WERI-Rb-1 (cell line): Measurements from ENCODE around the gene ATP6V0A1.
A peak's percentile ranks its signal among the peaks of the same experiment; 100 is the strongest.

Source experiments
- DNase-seq: peaks from one replicate; pipeline ENCODE4 v3.0.0-alpha.2; 2020
- H3K27ac ChIP-seq: fragments of 250-450 bp; sonication (Bioruptor Pico); 2 replicates; pipeline ENCODE4 v1.5.1; 2020; ENCODE audit warnings: mild to moderate bottlenecking, moderate library complexity
- H3K27me3 ChIP-seq: fragments of 250-450 bp; sonication (Bioruptor Pico); 2 replicates; pipeline ENCODE4 v1.5.1; 2021; ENCODE audit warnings: mild to moderate bottlenecking, low read depth, moderate library complexity; ENCODE audit not compliant: insufficient read depth, severe bottlenecking
- H3K36me3 ChIP-seq: fragments of 250-450 bp; sonication (Bioruptor Pico); 2 replicates; pipeline ENCODE4 v1.5.1; 2020; ENCODE audit warnings: mild to moderate bottlenecking, moderate library complexity
- H3K4me3 ChIP-seq: 2 replicates; pipeline ENCODE4 v1.5.1; 2011; ENCODE audit warnings: low read depth, mild to moderate bottlenecking, control low read depth, low read length
- H3K9me3 ChIP-seq: fragments of 250-450 bp; sonication (Bioruptor Pico); 2 replicates; pipeline ENCODE4 v1.5.1; 2021; ENCODE audit warnings: mild to moderate bottlenecking, moderate library complexity; ENCODE audit not compliant: severe bottlenecking
- TF ChIP-seq, protein P1 (sequence below): IDR thresholded peaks from 2 replicates; pipeline ENCODE4 v1.5.1; 2011; ENCODE audit warnings: low read depth, mild to moderate bottlenecking, control low read depth, inconsistent platforms, low read length

ATP6V0A1 gene

GRCh38 chr17:42564815-42565522, 106.3 kb downstream of the ATP6V0A1 start:
- peaks cover 66% of the 10 kb centered on the region for H3K36me3 ChIP-seq
- TF ChIP-seq, protein P1, sequence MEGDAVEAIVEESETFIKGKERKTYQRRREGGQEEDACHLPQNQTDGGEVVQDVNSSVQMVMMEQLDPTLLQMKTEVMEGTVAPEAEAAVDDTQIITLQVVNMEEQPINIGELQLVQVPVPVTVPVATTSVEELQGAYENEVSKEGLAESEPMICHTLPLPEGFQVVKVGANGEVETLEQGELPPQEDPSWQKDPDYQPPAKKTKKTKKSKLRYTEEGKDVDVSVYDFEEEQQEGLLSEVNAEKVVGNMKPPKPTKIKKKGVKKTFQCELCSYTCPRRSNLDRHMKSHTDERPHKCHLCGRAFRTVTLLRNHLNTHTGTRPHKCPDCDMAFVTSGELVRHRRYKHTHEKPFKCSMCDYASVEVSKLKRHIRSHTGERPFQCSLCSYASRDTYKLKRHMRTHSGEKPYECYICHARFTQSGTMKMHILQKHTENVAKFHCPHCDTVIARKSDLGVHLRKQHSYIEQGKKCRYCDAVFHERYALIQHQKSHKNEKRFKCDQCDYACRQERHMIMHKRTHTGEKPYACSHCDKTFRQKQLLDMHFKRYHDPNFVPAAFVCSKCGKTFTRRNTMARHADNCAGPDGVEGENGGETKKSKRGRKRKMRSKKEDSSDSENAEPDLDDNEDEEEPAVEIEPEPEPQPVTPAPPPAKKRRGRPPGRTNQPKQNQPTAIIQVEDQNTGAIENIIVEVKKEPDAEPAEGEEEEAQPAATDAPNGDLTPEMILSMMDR = no peak
- no peak overlapping the region for H3K27ac ChIP-seq
- H3K9me3 ChIP-seq = no peaks in the 10 kb centered on the region
- H3K27me3 ChIP-seq = no peaks in the 10 kb centered on the region
- no peak overlapping the region for H3K4me3 ChIP-seq
- no peak for DNase-seq

DNA sequence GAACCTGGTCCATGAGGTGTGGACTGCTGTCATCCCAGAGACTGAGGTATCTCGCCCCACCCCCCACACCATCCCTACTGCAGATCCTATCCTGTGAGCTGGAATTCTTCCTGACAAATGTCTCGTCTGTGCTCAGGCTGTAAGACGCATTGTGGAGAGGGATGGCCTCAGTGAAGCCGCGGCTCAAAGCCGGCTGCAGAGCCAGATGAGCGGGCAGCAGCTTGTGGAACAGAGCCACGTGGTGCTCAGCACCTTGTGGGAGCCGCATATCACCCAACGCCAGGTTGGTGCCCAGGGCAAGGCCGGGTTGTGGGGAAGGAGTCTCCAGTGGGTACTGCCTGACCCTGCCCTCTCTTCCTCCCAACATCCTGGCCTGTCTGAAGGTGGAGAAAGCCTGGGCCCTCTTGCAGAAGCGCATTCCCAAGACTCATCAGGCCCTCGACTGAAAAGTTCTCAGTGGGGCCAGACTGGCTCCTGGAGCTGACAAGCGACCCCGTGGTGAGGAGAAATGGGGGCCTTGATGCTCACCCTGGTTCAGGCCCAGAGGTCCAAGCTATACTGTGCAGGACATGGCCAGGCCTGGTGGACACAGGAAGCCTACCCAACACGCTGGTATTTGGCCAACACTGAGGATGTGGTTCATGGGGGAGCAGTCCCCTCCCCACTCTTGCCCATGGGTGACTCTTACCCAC, 107.0 kb downstream of the ATP6V0A1 start:
- Histone ChIP-seq H3K27ac (no peak overlapping the region; the same call in 1 of the 2 replicates), H3K27me3 (no peaks in the 10 kb centered on the region), H3K36me3 (peaks cover 73% of the 10 kb centered on the region), H3K4me3 (no peak overlapping the region), H3K9me3 (no peaks in the 10 kb centered on the region)
- DNase-seq = no peak
- TF ChIP-seq, protein P1 = no peak

GRCh38 chr17:42566215-42566882, 107.7 kb downstream of the ATP6V0A1 start:
- TF ChIP-seq, protein P1 = no peak
- Histone ChIP-seq H3K36me3 (peaks cover 80% of the 10 kb centered on the region), H3K4me3 (peak overlapping the region; percentile 85), H3K9me3 (no peaks in the 10 kb centered on the region), H3K27me3 (no peaks in the 10 kb centered on the region), H3K27ac (peak overlapping the region; percentile 85)
- DNase-seq = peak; percentile 42

GRCh38 chr17:42566883-42567573, 108.3 kb downstream of the ATP6V0A1 start, which contains the start of gene MLX:
TSS of gene MLX (plus strand) at chr17:42567100. CDS start at chr17:42567125, 25 bp downstream.
- Histone ChIP-seq H3K36me3 (peaks cover 86% of the 10 kb centered on the region), H3K27ac (peak within 1 kb of the TSS; percentile 85), H3K4me3 (peak within 1 kb of the TSS; percentile 85), H3K9me3 (no peaks in the 10 kb centered on the region), H3K27me3 (no peaks in the 10 kb centered on the region)
- peak; percentile 98 for DNase-seq
- TF ChIP-seq, protein P1 = no peak

DNA sequence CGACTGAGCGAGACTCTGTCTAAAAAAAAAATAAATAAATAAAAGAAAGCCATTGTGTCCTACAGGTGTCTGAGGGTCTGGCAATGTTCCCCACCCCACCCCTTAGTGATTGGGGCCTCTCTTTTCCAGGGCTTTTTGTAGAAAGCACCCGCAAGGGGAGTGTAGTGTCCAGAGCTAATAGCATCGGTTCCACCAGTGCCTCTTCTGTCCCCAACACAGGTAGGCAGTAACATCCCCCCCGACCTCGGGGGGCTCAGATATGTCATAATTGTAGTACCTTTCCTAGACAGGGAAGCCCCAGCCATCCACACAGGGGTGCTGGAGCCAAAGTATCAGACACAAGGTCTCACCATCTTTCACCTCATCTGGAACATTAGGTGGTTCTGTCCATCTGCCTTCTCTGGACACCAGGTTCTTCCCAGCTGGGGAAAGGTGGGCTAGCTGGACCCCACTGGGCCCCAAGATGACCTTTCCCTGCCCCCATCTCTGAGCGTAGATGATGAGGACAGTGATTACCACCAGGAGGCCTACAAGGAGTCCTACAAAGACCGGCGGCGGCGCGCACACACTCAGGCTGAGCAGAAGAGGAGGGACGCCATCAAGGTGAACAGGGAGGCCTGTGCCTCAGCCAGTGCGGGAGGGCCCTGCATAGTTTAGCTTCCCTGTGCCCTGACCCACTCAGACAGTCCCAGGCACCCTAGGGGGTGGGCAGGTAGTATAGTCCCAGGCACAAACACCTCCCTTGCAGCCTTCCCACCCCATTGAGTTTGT, 109.8 kb downstream of the ATP6V0A1 start:
- Histone ChIP-seq H3K9me3 (no peaks in the 10 kb centered on the region), H3K36me3 (peaks cover 95% of the 10 kb centered on the region), H3K27me3 (no peaks in the 10 kb centered on the region), H3K27ac (no peak overlapping the region; the same call in 1 of the 2 replicates), H3K4me3 (no peak overlapping the region)
- DNase-seq = no peak
- TF ChIP-seq, protein P1 = no peak
